HG03066 (cell line): Measurements from ENCODE around the gene RPS6KB1.
"Not testable (repeated sequence)": the region's sequence is repeated elsewhere in the genome, so short reads cannot be mapped to it uniquely, and the experiment has no call there.

ENCODE experiments used
- ATAC-seq: cut with Tn5 transposase; IDR thresholded peaks from one replicate; pipeline ENCODE4 v1.9.1; 2021; ENCODE audit warnings: low read depth; ENCODE audit not compliant: unreplicated experiment

RPS6KB1 gene

GRCh38 chr17:59933317-59933716 is 40.4 kb downstream of the RPS6KB1 start:
- not testable (repeated sequence) for ATAC-seq

DNA sequence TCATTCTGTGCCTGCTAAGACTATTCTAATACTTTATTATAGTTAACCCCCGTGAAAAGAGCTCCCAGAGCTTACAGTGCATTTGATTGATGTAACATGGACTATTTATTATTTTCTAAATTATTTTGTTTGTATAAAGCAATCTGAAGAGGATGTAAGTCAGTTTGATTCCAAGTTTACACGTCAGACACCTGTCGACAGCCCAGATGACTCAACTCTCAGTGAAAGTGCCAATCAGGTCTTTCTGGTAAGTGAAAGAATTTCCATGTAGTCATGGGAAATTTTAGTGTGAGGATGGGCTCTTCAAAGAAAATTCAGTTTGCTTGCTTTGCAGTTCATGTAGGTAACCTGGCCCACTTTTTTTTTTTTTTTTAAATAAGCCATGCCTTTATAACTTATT is 47.8 kb downstream of the RPS6KB1 start:
- not testable (repeated sequence) for ATAC-seq

GRCh38 chr17:59941131-59941530 is 48.2 kb downstream of the RPS6KB1 start:
- no peak for ATAC-seq

DNA sequence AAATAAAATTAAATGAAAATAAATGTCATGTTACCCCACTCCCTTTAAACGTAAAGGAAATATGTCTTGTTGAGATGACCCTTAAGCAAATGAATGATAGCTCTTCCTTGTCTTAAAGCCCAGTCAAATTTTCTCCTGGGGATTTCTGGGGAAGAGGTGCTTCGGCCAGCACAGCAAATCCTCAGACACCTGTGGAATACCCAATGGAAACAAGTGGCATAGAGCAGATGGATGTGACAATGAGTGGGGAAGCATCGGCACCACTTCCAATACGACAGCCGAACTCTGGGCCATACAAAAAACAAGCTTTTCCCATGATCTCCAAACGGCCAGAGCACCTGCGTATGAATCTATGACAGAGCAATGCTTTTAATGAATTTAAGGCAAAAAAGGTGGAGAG is 53.5 kb downstream of the RPS6KB1 start:
- ATAC-seq, result not testable (repeated sequence)

DNA sequence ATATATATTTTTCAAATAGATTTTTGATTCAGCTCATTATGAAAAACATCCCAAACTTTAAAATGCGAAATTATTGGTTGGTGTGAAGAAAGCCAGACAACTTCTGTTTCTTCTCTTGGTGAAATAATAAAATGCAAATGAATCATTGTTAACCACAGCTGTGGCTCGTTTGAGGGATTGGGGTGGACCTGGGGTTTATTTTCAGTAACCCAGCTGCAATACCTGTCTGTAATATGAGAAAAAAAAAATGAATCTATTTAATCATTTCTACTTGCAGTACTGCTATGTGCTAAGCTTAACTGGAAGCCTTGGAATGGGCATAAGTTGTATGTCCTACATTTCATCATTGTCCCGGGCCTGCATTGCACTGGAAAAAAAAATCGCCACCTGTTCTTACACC is 54.4 kb downstream of the RPS6KB1 start:
- not testable (repeated sequence) for ATAC-seq

DNA sequence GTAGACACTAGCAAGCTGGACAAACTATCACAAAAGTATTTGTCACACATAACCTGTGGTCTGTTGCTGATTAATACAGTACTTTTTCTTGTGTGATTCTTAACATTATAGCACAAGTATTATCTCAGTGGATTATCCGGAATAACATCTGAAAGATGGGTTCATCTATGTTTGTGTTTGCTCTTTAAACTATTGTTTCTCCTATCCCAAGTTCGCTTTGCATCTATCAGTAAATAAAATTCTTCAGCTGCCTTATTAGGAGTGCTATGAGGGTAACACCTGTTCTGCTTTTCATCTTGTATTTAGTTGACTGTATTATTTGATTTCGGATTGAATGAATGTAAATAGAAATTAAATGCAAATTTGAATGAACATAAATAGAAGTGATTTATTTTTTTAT is 57.1 kb downstream of the RPS6KB1 start:
- no peak for ATAC-seq

DNA sequence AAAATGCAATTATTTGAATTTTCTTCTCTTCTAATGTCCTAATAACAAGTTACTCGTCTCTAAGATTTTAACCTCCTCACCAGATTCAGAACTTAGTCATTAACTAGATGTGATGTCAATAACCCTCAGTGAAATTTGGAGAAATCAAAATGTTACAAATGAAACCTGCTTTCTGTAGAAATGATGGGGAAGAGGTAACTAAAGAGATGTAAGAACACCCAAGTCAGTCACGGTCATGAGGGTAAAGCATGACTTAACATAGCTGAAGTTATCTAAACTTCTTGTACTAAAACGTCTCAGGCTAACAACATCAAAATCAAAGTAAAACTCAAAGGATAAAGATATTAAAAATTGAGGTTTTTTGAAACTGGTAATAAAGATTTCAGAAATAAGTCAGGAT is 61.9 kb downstream of the RPS6KB1 start:
- ATAC-seq, result no peak

DNA sequence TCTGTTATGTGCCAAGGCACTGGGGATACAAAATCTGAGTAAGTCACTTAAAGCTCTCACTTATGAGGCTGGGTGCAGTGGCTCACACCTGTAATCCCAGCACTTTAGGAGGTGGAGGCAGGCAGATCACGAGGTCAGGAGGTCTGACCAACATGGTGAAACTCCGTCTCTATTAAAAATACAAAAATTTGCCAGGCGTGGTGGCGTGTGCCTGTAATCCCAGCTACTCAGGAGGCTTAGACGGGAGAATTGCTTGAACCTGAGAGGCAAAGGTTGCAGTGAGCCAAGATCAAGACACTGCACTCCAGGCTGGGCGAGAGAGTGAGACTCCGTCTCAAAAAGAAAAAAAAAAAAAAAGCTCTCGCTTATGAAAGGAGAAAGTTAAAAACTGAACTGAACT is 66.7 kb downstream of the RPS6KB1 start:
- not testable (repeated sequence) for ATAC-seq

DNA sequence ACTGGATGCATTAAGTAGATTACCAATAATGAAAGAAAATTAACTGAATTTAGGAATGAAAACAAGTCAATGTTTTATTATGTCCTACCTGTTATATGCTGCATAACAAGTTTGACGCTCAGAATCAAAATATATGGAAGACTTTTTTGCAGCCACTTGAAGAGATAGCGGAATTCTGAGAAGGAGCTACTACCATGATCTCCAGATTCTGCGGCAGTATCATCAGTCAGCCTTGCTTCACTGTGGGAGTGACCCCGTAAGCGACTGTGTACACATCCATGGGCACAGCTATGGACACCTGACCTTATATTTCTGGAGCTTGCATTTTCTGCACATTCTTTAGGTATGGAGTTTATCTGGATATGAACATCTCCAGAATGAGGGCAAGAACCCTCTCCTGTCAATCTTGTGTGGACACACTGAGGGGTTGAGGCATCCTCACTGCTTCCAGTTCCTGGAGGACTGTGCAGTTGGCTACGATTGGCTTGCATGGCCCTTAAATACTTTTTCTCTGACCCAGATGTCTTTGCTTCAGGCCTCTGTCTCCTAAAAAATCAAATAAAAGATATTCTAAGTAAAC is 69.9 kb downstream of the RPS6KB1 start:
- ATAC-seq, result no peak

GRCh38 chr17:59963738-59964481 is 71.0 kb downstream of the RPS6KB1 start:
- peak; percentile 48 for ATAC-seq

GRCh38 chr17:59964482-59965328 is 71.8 kb downstream of the RPS6KB1 start, which contains the start of gene RNFT1:
RNFT1 (minus strand) TSS chr17:59964740; CDS start chr17:59964663, 77 bp downstream.
- peak; percentile 70 for ATAC-seq

DNA sequence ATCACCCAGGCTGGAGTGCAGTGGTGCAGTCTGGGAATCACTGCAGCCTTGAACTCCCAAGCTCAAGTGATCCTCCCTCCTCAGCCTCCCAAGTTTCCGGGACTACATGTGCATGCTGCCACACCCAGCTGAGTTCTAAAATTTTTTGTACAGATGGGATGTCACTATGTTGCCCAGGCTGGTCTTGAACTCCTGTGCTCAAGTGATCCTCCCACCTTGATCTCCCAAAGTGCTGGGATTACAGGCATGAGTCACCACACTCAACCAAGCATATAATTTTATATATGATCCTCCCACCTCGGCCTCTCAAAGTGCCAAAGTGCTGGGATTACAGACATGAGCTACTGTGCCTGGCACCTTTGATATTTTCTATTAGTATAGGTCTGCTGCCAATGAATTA is 78.8 kb downstream of the RPS6KB1 start:
- ATAC-seq, result not testable (repeated sequence)

- ATAC-seq, result no peak
Measured at GRCh38 chr17:59972778-59973177, 79.9 kb downstream of the RPS6KB1 start.

DNA sequence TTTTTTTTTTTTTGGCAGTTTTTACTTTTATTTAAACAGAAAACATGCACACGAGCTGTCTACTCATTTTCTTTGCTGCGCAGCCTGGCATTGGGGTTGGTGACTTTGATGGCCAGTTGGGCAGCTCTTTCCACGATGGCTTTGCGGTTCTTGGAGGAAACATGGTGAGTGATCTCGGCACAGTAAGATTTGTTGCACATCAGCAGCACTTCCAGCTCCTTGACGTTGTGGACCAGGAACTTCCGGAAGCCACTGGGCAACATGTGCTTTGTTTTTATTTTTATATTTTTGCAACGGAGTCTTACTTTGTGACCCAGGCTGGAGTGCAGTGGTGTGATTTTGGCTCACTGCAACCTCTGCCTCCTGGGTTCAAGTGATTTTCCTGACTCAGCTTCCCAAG is 80.6 kb downstream of the RPS6KB1 start:
- ATAC-seq, result not testable (repeated sequence)

GRCh38 chr17:59975166-59975565 is 82.2 kb downstream of the RPS6KB1 start:
- not testable (repeated sequence) for ATAC-seq

GRCh38 chr17:59996608-59997007 is 103.7 kb downstream of the RPS6KB1 start:
- not testable (repeated sequence) for ATAC-seq
